ENCODE data around the gene DDX51. TPM values are rescaled to one million over a fixed set of nuclear protein-coding genes. Genes with fewer than 3 reads are reported as not detected.

DDX51 gene
- total RNA-seq (2022; extraction: Qiagen RNA extraction), result 18.8 to 27.9 TPM (median 25.7 TPM) in 5 replicates

DNA sequence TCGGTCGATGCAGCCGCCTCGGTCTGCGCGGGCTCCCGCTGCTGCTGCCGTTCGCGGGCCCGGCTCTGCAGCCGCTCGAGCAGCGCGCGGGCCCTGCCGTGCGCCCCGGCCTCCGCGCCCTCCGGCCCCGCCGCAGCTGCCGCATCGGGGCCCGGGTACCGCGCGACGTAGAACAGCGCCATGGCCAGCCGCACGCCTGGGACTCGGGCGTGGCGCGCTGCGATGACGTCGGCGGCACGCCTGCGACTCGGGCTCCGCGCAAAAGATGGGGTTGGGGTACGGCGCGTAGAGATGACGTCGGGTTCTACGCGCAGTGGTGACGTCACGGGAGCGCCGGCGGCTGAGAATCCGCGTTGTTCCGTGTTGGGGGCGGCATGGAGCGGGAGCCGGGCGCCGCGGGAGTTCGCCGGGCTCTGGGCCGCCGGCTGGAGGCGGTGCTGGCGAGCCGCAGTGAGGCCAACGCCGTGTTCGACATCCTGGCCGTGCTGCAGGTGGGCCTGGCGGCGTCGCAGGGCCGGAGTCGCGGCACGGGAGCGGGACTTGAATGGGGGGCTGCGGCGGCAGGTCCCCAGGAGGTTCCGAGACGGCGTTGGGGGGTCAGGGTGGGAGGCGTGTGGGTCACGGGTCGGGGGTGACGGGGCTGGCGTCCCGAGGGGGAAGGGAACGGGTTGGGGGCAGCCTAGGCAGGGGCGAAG is at the start of gene DDX51, which contains the start of gene NOC4L:
Gene DDX51 (minus strand): TSS at position 205 of the 695 bp plus-strand sequence. CDS start 23 bp downstream, at position 182.
Gene NOC4L (plus strand): TSS at position 343 of the 695 bp plus-strand sequence. CDS start 32 bp downstream, at position 375.

Other genes starting within 250 kb of the DDX51 start
- gene ULK1, start 249.7 kb downstream of the DDX51 start, total RNA-seq (2022; extraction: Qiagen RNA extraction), result 13.9 to 28.7 TPM (median 27.1 TPM) in 5 replicates
- gene PUS1, start 215.0 kb downstream of the DDX51 start, total RNA-seq (2022; extraction: Qiagen RNA extraction), result 50.2 to 72.0 TPM (median 66.5 TPM) in 5 replicates
- 17.7 to 28.7 TPM (median 27.4 TPM) in 5 replicates for gene EP400, start 194.4 kb downstream of the DDX51 start, total RNA-seq (2022; extraction: Qiagen RNA extraction)
- gene NOC4L, start 138 bp upstream of the DDX51 start, total RNA-seq (2022; extraction: Qiagen RNA extraction), result 36.5 to 66.2 TPM (median 63.7 TPM) in 5 replicates
- gene GALNT9, start 185.3 kb upstream of the DDX51 start, total RNA-seq (2022; extraction: Qiagen RNA extraction), result 3.2 to 5.6 TPM (median 4.0 TPM) in 5 replicates